H1 (cell line): ENCODE results near the gene ITGB2.

ENCODE experiments used
- EZH2 ChIP-seq: fragments of 200-600 bp; sonication (generic); IDR thresholded peaks from 2 replicates; pipeline ENCODE4 v1.7.1; 2012; ENCODE audit warnings: low read depth, mild to moderate bottlenecking, moderate library complexity, low read length, inconsistent platforms; ENCODE audit not compliant: severe bottlenecking
- FOSL1 ChIP-seq: IDR thresholded peaks from 2 replicates; pipeline ENCODE4 v1.6.1; 2011; ENCODE audit warnings: mild to moderate bottlenecking, low read depth, low read length, moderate library complexity; ENCODE audit not compliant: insufficient read depth
- YY1 ChIP-seq: IDR thresholded peaks from 2 replicates; pipeline ENCODE4 v1.6.1; 2011; ENCODE audit warnings: low read depth, mild to moderate bottlenecking, low read length
- TF ChIP-seq, protein P1 (sequence below): IDR thresholded peaks from 2 replicates; pipeline ENCODE4 v1.6.1; 2012; ENCODE audit warnings: inconsistent platforms

DNA sequence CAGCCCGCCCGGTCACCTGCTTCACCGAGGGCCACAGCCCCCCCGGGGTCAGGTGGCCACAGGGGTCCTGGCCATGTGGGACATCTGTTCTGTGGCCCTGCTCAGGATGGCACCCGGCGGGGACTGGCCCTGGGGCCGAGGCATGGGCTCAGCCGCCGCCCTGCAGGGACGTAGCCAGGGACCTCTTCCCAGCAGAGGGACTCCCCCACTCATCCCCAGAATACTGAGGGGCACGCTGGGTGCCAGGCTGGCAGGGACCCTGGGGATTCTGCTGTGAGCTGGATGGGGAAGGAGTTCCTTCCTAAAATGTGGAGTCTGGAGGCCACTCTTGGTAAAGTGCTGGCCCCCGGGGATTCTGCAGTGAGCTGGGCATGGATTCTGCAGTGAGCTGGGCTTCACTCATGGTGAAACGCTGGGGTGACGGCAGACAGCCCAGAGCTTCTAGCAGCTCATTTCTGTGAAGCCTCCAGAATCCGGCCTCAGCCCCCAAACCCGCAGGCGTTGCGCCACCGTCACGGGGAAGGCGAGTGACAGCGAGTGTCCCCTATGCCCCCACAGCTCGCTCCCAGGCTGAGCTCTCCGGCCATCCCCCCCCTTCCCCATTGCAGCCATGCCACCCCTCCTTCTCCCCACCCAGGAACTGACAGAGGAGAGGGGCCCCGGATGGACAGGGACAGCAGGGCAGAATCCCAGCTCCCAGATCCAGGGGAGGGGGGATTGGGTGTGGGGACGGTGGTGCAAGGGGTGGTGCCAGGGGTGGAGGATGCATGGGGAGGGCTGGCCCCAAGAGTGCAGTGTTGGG lies 1.4 kb downstream of the ITGB2 start:
- TF ChIP-seq, protein P1, sequence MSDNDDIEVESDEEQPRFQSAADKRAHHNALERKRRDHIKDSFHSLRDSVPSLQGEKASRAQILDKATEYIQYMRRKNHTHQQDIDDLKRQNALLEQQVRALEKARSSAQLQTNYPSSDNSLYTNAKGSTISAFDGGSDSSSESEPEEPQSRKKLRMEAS = no peak
- TF ChIP-seq YY1 (no peak), EZH2 (peak; percentile 24), FOSL1 (no peak)
